VCaP (cell line): ENCODE data around the gene PSMB7.
A peak's percentile ranks its signal among the peaks of the same experiment; 100 is the strongest.

Experiments
- H3K27ac ChIP-seq: fragments of 450-650 bp; 2 replicates; pipeline ENCODE4 v1.5.1; 2017
- CTCF ChIP-seq: fragments of 450-650 bp; conservative IDR thresholded peaks from 2 replicates; pipeline ENCODE4 v1.5.1; 2017; ENCODE audit warnings: mild to moderate bottlenecking, moderate library complexity

Gene PSMB7

GRCh38 chr9:124420991-124421543, 5.8 kb upstream of the PSMB7 start:
- H3K27ac ChIP-seq: no peak overlapping the region
- TF ChIP-seq CTCF: no peak

GRCh38 chr9:124419832-124420489, 4.7 kb upstream of the PSMB7 start:
- TF ChIP-seq CTCF: peak; percentile 65
- no peak overlapping the region for H3K27ac ChIP-seq

GRCh38 chr9:124415852-124416484, 726 bp upstream of the PSMB7 start:
- TF ChIP-seq CTCF: no peak
- peak overlapping the region; percentile 80 for H3K27ac ChIP-seq

- TF ChIP-seq CTCF: no peak
Observed at GRCh38 chr9:124414612-124415011, 630 bp downstream of the PSMB7 start.

GRCh38 chr9:124412228-124412575, 3.0 kb downstream of the PSMB7 start:
- no peak overlapping the region for H3K27ac ChIP-seq
- no peak for TF ChIP-seq CTCF

More at GRCh38 chr9:124414612-124415011, 630 bp downstream of the PSMB7 start:
- peak overlapping the region; percentile 80 for H3K27ac ChIP-seq

GRCh38 chr9:124411514-124412227, 3.6 kb downstream of the PSMB7 start:
- no peak overlapping the region for H3K27ac ChIP-seq

More at GRCh38 chr9:124411514-124412227, 3.6 kb downstream of the PSMB7 start:
- TF ChIP-seq CTCF: no peak
